ENCODE data around the gene TCEAL1.

TCEAL1 gene

GRCh38 chrX:103607364-103608305 is 21.1 kb upstream of the TCEAL1 start, which contains the start of gene TCEAL3:
Gene TCEAL3 (plus strand): TSS chrX:103607963. CDS start chrX:103609065, 1,102 bp downstream.
- H3K36me3 ChIP-seq (ENCODE audit: insufficient read depth, low read length) = no peaks in the 10 kb centered on the region
- H3K4me2 ChIP-seq (ENCODE audit: insufficient read depth, low read length) = peak within 1 kb of the TSS; percentile 68
- H3K27me3 ChIP-seq (ENCODE audit: insufficient read depth, low read length, poor library complexity) = no peaks in the 10 kb centered on the region
- H3K9me3 ChIP-seq (ENCODE audit: insufficient read depth, low read length, severe bottlenecking) = no peaks in the 10 kb centered on the region
- no peaks in the 10 kb centered on the region for H4K20me1 ChIP-seq (ENCODE audit: insufficient read depth, low read length)
- peaks cover 15% of the 10 kb centered on the region for H3K4me1 ChIP-seq (ENCODE audit: insufficient read depth, low read length)
- H2AFZ ChIP-seq (ENCODE audit: low read depth, low read length) = peak within 1 kb of the TSS; percentile 79
- peak within 1 kb of the TSS; percentile 34 to 64; a peak in 3 of 4 replicates for H3K4me3 ChIP-seq (ENCODE audit: low read depth in 1 of 2, low read length in 2 of 2)
- no peaks in the 10 kb centered on the region for H3K79me2 ChIP-seq (ENCODE audit: insufficient read depth, low read length)
- no peak for TF ChIP-seq EZH2 (IDR thresholded peaks at IDR 0.05; ENCODE audit: borderline replicate concordance, low read depth, low read length, severe bottlenecking)
- TF ChIP-seq CTCF (IDR thresholded peaks at IDR 0.05; ENCODE audit: borderline replicate concordance, extremely low read depth, low read length, poor library complexity, severe bottlenecking) = no peak
- peak within 1 kb of the TSS; percentile 54 for H3K27ac ChIP-seq (ENCODE audit: low read length)
- ATAC-seq (ENCODE audit: insufficient read depth, low read depth) (peak; percentile 81), DNase-seq (peak; percentile 39)
- peak within 1 kb of the TSS; percentile 60 for H3K9ac ChIP-seq (ENCODE audit: low read depth, low read length)

- Histone ChIP-seq H3K27me3 (ENCODE audit: insufficient read depth, low read length, poor library complexity) (no peaks in the 10 kb centered on the region), H3K27ac (ENCODE audit: low read length) (peak overlapping the region; percentile 54), H3K4me2 (ENCODE audit: insufficient read depth, low read length) (peak overlapping the region; percentile 68), H4K20me1 (ENCODE audit: insufficient read depth, low read length) (no peaks in the 10 kb centered on the region), H2AFZ (ENCODE audit: low read depth, low read length) (peak overlapping the region; percentile 68), H3K4me1 (ENCODE audit: insufficient read depth, low read length) (peaks cover 15% of the 10 kb centered on the region), H3K4me3 (ENCODE audit: low read depth in 1 of 2, low read length in 2 of 2) (peak overlapping the region; percentile 34 to 64; a peak in 3 of 4 replicates), H3K9ac (ENCODE audit: low read depth, low read length) (peak overlapping the region; percentile 60), H3K36me3 (ENCODE audit: insufficient read depth, low read length) (no peaks in the 10 kb centered on the region), H3K9me3 (ENCODE audit: insufficient read depth, low read length, severe bottlenecking) (no peaks in the 10 kb centered on the region), H3K79me2 (ENCODE audit: insufficient read depth, low read length) (no peaks in the 10 kb centered on the region)
- DNase-seq (no peak), ATAC-seq (ENCODE audit: insufficient read depth, low read depth) (no peak)
- TF ChIP-seq EZH2 (IDR thresholded peaks at IDR 0.05; ENCODE audit: borderline replicate concordance, low read depth, low read length, severe bottlenecking) (no peak), CTCF (IDR thresholded peaks at IDR 0.05; ENCODE audit: borderline replicate concordance, extremely low read depth, low read length, poor library complexity, severe bottlenecking) (no peak)
These were observed 20.3 kb upstream of the TCEAL1 start for GRCh38 chrX:103608306-103608963.

- H3K27ac ChIP-seq (ENCODE audit: low read length) = no peak overlapping the region
- DNase-seq (no peak), ATAC-seq (ENCODE audit: insufficient read depth, low read depth) (no peak)
- H2AFZ ChIP-seq (ENCODE audit: low read depth, low read length) = no peak overlapping the region
- H3K4me3 ChIP-seq (ENCODE audit: low read depth in 1 of 2, low read length in 2 of 2) = no peak overlapping the region
- peaks cover 15% of the 10 kb centered on the region for H3K4me1 ChIP-seq (ENCODE audit: insufficient read depth, low read length)
- H3K36me3 ChIP-seq (ENCODE audit: insufficient read depth, low read length) = no peaks in the 10 kb centered on the region
- no peaks in the 10 kb centered on the region for H3K9me3 ChIP-seq (ENCODE audit: insufficient read depth, low read length, severe bottlenecking)
- H3K9ac ChIP-seq (ENCODE audit: low read depth, low read length) = no peak overlapping the region
- H3K27me3 ChIP-seq (ENCODE audit: insufficient read depth, low read length, poor library complexity) = no peaks in the 10 kb centered on the region
- H3K79me2 ChIP-seq (ENCODE audit: insufficient read depth, low read length) = no peaks in the 10 kb centered on the region
- no peak overlapping the region for H3K4me2 ChIP-seq (ENCODE audit: insufficient read depth, low read length)
- no peaks in the 10 kb centered on the region for H4K20me1 ChIP-seq (ENCODE audit: insufficient read depth, low read length)
- TF ChIP-seq CTCF (IDR thresholded peaks at IDR 0.05; ENCODE audit: borderline replicate concordance, extremely low read depth, low read length, poor library complexity, severe bottlenecking) (no peak), EZH2 (IDR thresholded peaks at IDR 0.05; ENCODE audit: borderline replicate concordance, low read depth, low read length, severe bottlenecking) (no peak)
These were observed 18.5 kb upstream of the TCEAL1 start for GRCh38 chrX:103610282-103610681.

Data from DND-41 (cell line).